ENCODE results near the gene PNP.

The PNP gene

GRCh38 chr14:20458031-20458789 lies 11.0 kb upstream of the PNP start:
- Histone ChIP-seq H3K36me3 (replicated peaks; ENCODE audit: insufficient read depth, low read length) (no peaks in the 10 kb centered on the region), H3K4me2 (ENCODE audit: low read depth, low read length) (no peak overlapping the region), H3K9me3 (replicated peaks; ENCODE audit: insufficient read depth, low read length) (no peaks in the 10 kb centered on the region), H3K79me2 (ENCODE audit: low read length) (peaks cover 37% of the 10 kb centered on the region), H3F3A (ENCODE audit: insufficient read depth, low read length) (peaks cover 18% of the 10 kb centered on the region; the same call in 1 of the 2 replicates), H3K4me1 (ENCODE audit: low read length) (0 out of 2 replicates have a peak, but pooled peaks cover 4% of the 10 kb centered on the region), H3K27me3 (replicated peaks; ENCODE audit: insufficient read depth, low read length) (no peaks in the 10 kb centered on the region), H3K27ac (ENCODE audit: low read length) (no peak overlapping the region), H3K9me2 (replicated peaks; ENCODE audit: insufficient read depth, low read length) (no peaks in the 10 kb centered on the region), H4K20me1 (ENCODE audit: insufficient read depth, low read length) (peaks cover 3% of the 10 kb centered on the region; the same call in 1 of the 2 replicates), H3K4me3 (ENCODE audit: low read length) (no peak overlapping the region), H2AFZ (ENCODE audit: low read length) (no peak overlapping the region), H3K9ac (ENCODE audit: low read length) (no peak overlapping the region)
- no peak for DNase-seq
- TF ChIP-seq EZH2phosphoT487 (IDR thresholded peaks at IDR 0.05; ENCODE audit: low read length), result no peak
- no peak for TF ChIP-seq EZH2 (optimal IDR thresholded peaks at IDR 0.05; ENCODE audit: low read depth, low read length)
- no peak for TF ChIP-seq CTCF (IDR thresholded peaks at IDR 0.05; ENCODE audit: low read length)

GRCh38 chr14:20460458-20461224 lies 8.6 kb upstream of the PNP start:
- 0 out of 2 replicates have a peak, but pooled peaks cover 4% of the 10 kb centered on the region for H3K4me1 ChIP-seq (ENCODE audit: low read length)
- H4K20me1 ChIP-seq (ENCODE audit: insufficient read depth, low read length), result peaks cover 3% of the 10 kb centered on the region; the same call in 1 of the 2 replicates
- TF ChIP-seq EZH2phosphoT487 (IDR thresholded peaks at IDR 0.05; ENCODE audit: low read length) (no peak), CTCF (IDR thresholded peaks at IDR 0.05; ENCODE audit: low read length) (no peak), EZH2 (optimal IDR thresholded peaks at IDR 0.05; ENCODE audit: low read depth, low read length) (no peak)
- DNase-seq, result peak; percentile 64
- H3K4me2 ChIP-seq (ENCODE audit: low read depth, low read length), result peak overlapping the region; percentile 43
- H3K9me2 ChIP-seq (replicated peaks; ENCODE audit: insufficient read depth, low read length), result no peaks in the 10 kb centered on the region
- peak overlapping the region; percentile 93 for H3K9ac ChIP-seq (ENCODE audit: low read length)
- H3K4me3 ChIP-seq (ENCODE audit: low read length), result peak overlapping the region; percentile 64
- H3K9me3 ChIP-seq (replicated peaks; ENCODE audit: insufficient read depth, low read length), result no peaks in the 10 kb centered on the region
- no peak overlapping the region for H2AFZ ChIP-seq (ENCODE audit: low read length)
- H3K79me2 ChIP-seq (ENCODE audit: low read length), result peaks cover 24% of the 10 kb centered on the region
- H3F3A ChIP-seq (ENCODE audit: insufficient read depth, low read length), result peaks cover 18% of the 10 kb centered on the region; the same call in 1 of the 2 replicates
- H3K36me3 ChIP-seq (replicated peaks; ENCODE audit: insufficient read depth, low read length), result no peaks in the 10 kb centered on the region
- peak overlapping the region; percentile 93 for H3K27ac ChIP-seq (ENCODE audit: low read length)
- no peaks in the 10 kb centered on the region for H3K27me3 ChIP-seq (replicated peaks; ENCODE audit: insufficient read depth, low read length)

- Histone ChIP-seq H3K9me3 (replicated peaks; ENCODE audit: insufficient read depth, low read length) (no peaks in the 10 kb centered on the region), H2AFZ (ENCODE audit: low read length) (0 out of 2 replicates have a peak within 1 kb of the TSS, but pooled peaks have one; percentile 34), H3K36me3 (replicated peaks; ENCODE audit: insufficient read depth, low read length) (no peaks in the 10 kb centered on the region), H3K27me3 (replicated peaks; ENCODE audit: insufficient read depth, low read length) (no peaks in the 10 kb centered on the region), H3K4me3 (ENCODE audit: low read length) (peak within 1 kb of the TSS; percentile 64), H3K9me2 (replicated peaks; ENCODE audit: insufficient read depth, low read length) (no peaks in the 10 kb centered on the region), H3F3A (ENCODE audit: insufficient read depth, low read length) (peaks cover 18% of the 10 kb centered on the region; the same call in 1 of the 2 replicates), H3K9ac (ENCODE audit: low read length) (peak within 1 kb of the TSS; percentile 93), H3K27ac (ENCODE audit: low read length) (peak within 1 kb of the TSS; percentile 93), H3K79me2 (ENCODE audit: low read length) (peaks cover 16% of the 10 kb centered on the region), H4K20me1 (ENCODE audit: insufficient read depth, low read length) (peaks cover 3% of the 10 kb centered on the region; the same call in 1 of the 2 replicates), H3K4me2 (ENCODE audit: low read depth, low read length) (peak within 1 kb of the TSS; percentile 59), H3K4me1 (ENCODE audit: low read length) (0 out of 2 replicates have a peak, but pooled peaks cover 4% of the 10 kb centered on the region)
- TF ChIP-seq EZH2phosphoT487 (IDR thresholded peaks at IDR 0.05; ENCODE audit: low read length) (no peak), EZH2 (optimal IDR thresholded peaks at IDR 0.05; ENCODE audit: low read depth, low read length) (no peak), CTCF (IDR thresholded peaks at IDR 0.05; ENCODE audit: low read length) (no peak)
- DNase-seq, result peak; percentile 98
Observed at GRCh38 chr14:20461225-20462141, 7.7 kb upstream of the PNP start, which contains the start of gene PIP4P1. Gene PIP4P1 (minus strand): TSS chr14:20461434. CDS start chr14:20461325, 109 bp downstream.

Measured in MM.1S (cell line).